COLO829 (cell line): ENCODE data around the gene CLIC5.

Experiments used
- DNase-seq: peaks from one replicate; pipeline ENCODE4 v3.0.0; 2012; ENCODE audit warnings: low spot score

The CLIC5 gene

GRCh38 chr6:46035242-46035641 lies 19.6 kb upstream of the CLIC5 start:
- DNase-seq: no peak

GRCh38 chr6:46032110-46032998 lies 16.7 kb upstream of the CLIC5 start:
- no peak for DNase-seq

- DNase-seq: no peak
Measured at GRCh38 chr6:46029602-46030001, 13.9 kb upstream of the CLIC5 start.

GRCh38 chr6:46026307-46026706 lies 10.6 kb upstream of the CLIC5 start:
- no peak for DNase-seq

- DNase-seq: no peak
Measured at GRCh38 chr6:46025573-46025972, 9.9 kb upstream of the CLIC5 start.

- DNase-seq: no peak
Measured at GRCh38 chr6:46024124-46024769, 8.6 kb upstream of the CLIC5 start.

- DNase-seq: no peak
Measured at GRCh38 chr6:46023216-46023915, 7.7 kb upstream of the CLIC5 start.

- DNase-seq: no peak
Measured at GRCh38 chr6:46022106-46022948, 6.7 kb upstream of the CLIC5 start.

- DNase-seq: no peak
Measured at GRCh38 chr6:46017726-46018125, 2.1 kb upstream of the CLIC5 start.

- DNase-seq: no peak
Measured at GRCh38 chr6:46016063-46016608, 476 bp upstream of the CLIC5 start.

GRCh38 chr6:46014511-46015118 lies 1.0 kb downstream of the CLIC5 start:
- no peak for DNase-seq

- DNase-seq: no peak
Measured at GRCh38 chr6:46014046-46014445, 1.6 kb downstream of the CLIC5 start.

- DNase-seq: no peak
Measured at GRCh38 chr6:46013639-46014038, 2.0 kb downstream of the CLIC5 start.

- no peak for DNase-seq
Measured at GRCh38 chr6:46012834-46013233, 2.8 kb downstream of the CLIC5 start.

GRCh38 chr6:46011188-46012085 lies 4.2 kb downstream of the CLIC5 start:
- DNase-seq: no peak

- DNase-seq: no peak
Measured at GRCh38 chr6:46010771-46011170, 4.9 kb downstream of the CLIC5 start.

- no peak for DNase-seq
Measured at GRCh38 chr6:46010270-46010669, 5.4 kb downstream of the CLIC5 start.

- no peak for DNase-seq
Measured at GRCh38 chr6:46002264-46002663, 13.4 kb downstream of the CLIC5 start.

GRCh38 chr6:46000905-46001304 lies 14.8 kb downstream of the CLIC5 start:
- DNase-seq: no peak

GRCh38 chr6:45998524-45998923 lies 17.1 kb downstream of the CLIC5 start:
- DNase-seq: no peak
